GM19463 (cell line): ENCODE measurements around the gene FAM184A.

Experiments used
- ATAC-seq: cut with Tn5 transposase; IDR thresholded peaks from one replicate; pipeline ENCODE4 v1.9.1; 2021; ENCODE audit warnings: mild to moderate bottlenecking, moderate library complexity; ENCODE audit not compliant: unreplicated experiment

The FAM184A gene

DNA sequence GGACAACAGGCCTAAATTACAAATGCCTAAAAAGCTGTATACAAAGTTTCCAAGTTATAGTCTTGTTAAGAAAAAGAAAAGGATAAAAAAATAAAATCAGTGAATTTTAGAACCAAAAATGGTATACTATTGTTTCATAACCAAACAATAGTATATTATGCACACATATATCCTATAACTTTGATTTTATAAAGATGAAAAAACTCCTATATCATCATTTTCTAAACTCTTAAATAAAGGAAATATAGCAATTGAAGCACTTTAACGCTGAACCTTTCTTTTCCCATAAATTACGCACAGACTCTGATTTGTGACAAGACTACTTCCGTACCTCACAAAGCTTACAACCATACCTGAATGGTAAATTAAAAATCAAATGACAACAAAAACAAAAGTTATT is 107.6 kb downstream of the FAM184A start:
- no peak for ATAC-seq

DNA sequence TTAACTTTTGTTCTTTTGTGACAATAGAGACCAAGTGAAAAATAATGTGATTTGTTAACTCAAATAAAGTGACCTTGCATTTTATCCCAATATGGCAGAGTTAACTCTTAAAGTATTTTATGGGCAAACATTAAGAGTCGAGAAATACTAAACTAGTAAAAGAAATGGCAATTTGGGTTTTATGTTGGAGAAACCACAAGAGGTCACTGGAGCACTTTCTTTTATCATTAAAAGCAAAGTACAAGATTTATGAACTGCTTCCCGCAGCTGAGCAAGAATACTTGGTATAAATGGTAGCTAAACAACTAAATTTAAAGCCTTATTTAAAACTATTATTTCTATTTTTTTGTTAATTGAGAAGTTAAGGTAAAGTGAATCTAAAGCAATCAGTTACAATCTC is 110.0 kb downstream of the FAM184A start:
- ATAC-seq: no peak

DNA sequence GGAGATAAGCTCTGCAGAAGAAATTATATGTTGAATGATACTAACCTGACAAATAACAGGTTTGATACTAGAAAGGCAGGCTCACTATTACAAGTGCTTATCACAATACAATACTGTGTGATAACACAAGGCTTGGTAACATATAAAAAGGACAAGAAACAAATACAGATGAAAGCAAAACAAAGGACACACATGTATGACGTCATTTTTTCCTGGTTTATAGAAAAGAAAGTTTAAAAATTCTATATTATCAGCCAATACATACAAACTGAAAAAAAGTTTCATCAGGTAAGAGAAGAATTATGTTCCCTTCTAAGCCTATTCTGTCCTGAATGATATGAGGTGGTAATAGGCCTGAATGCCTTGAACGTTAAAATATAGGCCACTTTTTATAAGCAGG is 111.2 kb downstream of the FAM184A start:
- ATAC-seq: no peak

DNA sequence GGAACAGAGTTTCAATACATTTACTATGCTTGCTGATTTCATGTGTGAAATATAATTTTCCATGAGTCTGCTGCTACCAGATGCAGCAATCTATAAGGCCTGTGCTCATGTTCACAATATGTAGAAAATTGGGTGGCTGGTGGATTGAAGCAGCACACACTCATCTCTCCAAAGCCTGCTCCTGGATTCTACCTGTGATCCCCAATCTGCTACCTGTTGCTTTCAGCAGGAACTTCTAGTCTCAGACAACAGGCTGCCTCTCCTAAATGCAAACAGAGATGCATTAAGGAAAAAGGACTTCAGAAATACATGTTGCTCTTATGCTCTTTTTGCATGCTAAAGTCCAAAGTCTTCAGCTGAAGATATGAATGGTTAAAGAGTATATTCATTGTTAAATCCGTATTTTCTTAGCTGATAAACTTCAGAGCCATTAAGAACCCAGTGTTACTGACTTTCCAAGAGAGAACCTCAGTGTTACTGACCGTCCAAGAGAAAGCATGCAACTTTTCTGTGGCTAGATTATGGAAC is 112.6 kb downstream of the FAM184A start:
- no peak for ATAC-seq

DNA sequence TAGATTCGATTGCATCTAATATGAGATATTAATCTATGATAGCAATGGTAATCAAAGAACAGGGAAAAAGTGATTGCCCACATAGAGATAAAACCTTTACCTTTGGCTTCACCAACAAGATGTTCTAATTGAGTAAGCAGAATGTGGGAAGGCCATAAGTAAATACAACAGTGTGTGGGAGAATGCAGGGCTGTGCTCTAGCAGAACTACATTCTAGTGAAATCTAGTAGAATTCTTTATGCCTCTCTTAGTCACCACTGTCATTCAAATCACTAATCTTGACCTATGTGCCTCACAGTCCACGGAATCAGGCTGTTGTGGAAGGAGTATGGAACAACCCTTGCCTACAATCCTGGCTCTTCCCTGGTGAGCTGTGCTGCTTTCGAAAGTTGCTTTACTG is 113.1 kb downstream of the FAM184A start:
- no peak for ATAC-seq

DNA sequence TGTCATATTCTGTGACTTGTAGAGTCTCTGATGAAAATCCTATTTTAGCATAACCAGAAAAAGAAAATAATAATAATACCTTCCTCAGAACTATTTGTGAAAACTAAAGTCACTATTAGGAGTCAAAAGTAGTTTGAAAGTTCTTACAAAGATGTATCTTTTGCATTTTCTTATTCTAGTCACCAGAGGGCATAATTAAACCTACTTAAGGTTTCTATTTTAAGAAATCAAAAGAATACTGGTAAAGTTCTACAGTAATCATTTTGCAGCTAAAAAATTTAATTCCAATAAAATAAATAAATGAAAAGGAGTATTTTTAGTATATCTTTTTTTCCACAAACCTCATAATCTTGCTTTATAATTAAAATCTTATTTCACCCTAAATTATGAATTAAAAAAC is 115.5 kb downstream of the FAM184A start:
- no peak for ATAC-seq

DNA sequence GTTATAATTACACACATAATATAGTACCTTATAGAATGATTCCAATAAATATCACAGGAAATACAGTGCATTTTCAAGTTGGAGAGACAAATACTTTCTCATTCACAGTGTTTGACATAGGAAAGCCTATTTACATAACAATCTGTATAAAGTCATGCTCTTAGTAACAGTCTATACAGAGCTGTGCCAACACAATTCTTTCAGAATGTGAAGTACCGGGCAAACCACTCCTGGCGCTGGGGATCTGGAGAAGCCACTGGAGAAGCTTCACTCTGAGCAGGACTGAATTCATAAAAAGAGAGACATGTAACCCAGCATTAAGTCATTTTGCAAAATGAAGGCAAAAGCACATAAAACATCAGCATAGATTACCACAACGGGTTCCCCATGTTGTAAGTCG is 118.6 kb downstream of the FAM184A start:
- no peak for ATAC-seq

DNA sequence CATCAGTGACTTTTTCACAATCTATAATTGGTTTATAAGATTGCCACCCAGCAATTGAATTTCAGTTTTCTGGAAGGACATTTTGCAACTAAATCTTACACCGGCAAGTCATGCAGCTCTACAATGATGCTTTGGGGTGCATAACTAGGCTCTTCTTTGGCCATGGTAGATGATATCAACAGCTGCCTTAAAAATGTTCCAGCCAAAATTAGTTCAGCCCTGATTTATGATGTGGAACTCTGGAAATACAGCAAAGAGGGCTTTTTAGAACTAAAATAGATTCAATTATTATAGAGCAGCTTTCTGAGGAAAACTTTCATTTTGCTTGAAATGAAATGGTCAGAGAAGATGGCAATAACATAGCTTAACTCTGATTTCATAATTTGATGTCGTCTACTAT is 125.1 kb downstream of the FAM184A start:
- no peak for ATAC-seq

DNA sequence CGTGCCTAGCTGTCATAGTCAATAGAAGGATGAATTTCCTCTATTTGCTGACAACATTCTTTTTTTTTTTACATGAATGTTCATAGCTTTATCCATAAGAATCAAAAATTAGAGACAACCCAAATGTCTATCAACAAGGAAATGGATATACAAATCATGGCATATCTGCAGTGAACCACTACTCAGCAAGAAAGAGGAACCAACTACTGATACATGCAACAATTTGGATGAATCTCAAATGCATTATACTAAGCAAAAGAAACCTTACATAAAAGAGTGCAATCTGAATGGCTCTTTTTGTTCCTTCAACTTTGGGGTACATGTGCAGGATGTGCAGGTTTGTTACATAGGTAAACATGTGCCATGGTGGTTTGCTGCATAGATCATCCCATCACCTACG is 125.8 kb downstream of the FAM184A start:
- ATAC-seq: no peak

DNA sequence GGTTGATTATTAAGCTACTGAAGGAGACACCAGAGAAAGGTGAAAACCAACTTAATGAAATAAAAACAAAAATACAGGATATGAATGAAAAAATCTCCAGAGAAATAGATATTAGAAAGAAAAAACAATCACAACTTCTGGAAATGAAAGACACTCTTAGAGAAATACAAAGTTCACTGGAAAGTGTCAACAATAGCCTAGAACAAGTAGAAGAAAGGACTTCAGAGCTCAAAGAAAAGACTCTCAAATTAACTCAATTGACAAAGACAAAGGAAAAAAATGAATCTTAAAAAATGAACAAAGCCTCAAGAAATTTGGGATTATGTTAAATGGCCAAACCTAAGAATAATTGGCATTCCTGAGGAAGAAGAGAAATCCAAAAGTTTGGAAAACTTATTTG is 133.2 kb downstream of the FAM184A start:
- no peak for ATAC-seq

DNA sequence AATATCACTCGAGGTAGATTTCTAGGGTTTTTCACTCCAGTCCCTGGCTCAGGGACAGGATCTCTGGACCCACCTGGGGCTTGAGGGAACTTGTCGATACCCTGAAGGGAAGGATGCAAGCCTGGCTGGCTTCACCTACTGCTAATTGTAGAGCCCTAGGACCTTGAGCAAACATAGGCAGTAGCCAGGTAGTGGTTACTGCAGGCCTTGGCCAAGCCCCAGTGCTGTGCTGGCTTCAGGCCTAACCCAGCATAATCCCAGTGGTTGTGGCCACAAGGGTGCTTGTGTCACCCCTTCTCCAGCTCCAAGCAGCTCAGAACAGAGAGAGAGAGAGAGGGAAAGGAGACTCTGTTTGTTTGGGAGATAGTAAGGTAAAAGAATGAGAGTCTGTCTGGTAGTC is 137.7 kb downstream of the FAM184A start:
- ATAC-seq: no peak

DNA sequence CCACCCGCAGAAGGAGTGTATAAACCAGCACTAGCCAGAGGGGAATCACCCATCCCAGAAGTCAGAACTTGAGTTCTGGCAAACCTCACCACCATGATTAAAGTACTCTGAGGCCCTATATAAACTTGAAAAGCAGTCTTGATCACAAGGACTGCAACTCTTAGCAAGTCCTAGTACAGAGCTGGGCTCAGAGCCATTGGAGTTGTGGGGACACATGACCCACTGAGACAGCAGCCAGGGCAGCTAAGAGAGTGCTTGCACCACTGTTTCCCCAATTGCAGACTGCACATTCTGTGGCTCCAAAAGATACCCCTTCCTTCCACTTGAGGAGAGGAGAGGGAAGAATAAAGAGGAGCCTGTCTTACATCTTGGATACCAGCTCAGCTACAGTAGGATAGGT is 138.8 kb downstream of the FAM184A start:
- ATAC-seq: no peak

DNA sequence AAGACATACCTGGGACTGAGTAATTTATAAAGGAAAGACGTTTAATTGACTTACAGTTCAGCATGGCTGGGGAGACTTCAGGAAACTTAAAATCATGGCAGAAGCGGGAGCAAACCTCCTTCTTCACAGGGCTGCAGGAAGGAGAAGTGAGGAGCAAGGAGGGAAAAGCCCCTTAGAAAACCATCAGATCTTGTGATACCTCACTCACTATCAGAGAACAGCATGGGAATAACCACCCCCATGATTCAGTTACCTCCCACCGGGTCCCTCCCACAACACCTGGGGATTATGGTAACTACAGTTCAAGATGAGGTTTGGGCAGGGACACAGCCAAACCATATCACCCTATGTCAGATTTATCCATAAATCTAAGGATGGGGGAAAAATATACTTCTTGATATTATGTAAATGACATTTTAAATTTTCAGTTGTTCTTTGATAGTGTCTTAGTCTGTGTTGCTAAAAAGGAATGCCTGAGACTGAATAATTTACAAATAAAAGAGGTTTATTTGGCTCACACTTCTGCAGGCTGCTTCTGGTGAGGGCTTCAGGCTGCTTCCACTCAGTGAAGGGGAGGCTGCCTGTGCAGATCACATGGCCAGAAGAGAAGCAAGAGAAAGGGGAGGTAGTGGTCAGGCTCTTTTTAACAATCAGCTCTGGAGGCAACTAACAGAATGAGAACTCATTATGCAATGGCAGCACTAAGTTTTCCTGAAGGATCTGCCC is 142.3 kb downstream of the FAM184A start:
- no peak for ATAC-seq

DNA sequence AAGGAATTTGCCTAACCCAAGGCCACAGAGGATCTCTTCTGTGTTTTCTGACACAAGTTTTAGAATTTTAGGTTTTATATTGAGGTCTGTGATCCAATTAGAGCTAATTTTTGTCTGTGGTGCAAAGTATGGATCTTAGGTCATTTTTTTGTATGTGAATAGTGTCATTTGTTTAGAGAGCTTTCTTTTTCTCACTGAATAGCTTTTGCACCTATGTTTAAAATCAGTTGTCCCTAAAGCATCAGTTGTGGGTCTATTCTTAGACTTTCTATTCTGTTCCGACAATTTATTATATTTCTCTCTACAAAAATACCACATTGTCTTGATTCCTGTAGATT is 143.2 kb downstream of the FAM184A start:
- peak; percentile 1 for ATAC-seq

DNA sequence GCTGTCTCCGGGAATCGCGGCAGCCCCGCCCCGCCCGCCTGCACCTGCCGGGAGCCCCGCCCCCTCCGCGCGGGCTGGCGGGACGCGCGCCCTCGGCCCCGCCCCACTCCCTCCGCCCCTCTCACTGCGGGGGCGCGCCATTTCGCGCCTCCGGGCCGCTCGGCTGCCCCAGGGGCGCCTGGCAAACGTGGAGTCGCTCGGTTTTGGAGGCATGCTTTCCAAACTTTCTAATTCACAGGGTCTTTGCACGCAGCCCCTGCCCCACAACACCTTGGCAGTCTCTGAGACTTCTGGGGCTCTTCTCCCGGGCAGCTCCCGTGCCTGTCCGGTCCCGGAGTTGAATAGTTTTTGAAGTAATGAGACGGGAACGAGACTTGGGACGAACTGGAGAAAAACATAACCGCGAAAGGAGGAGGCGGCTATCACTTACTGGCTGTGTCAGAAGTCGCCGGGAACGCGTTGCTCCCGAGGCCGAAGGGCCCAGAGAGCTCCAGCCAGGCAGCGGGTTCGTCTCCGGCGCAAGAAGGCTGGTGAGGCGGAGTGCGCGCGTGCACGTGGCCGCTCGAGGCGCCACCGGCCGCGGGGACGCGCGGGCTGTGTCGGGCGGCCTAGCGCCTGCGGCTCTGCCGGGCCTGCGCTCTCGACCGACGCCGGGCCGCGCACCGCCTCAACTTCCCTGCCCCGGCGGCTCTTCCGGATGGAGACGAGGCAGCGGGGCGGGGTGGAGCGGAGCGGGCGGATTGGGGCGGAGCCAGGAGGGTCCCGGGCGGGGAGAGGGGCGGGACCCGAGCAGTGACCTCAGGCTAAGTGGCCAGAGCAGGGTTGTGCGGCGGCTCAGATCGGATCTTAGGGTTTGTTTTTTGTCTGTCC is 143.8 kb downstream of the FAM184A start, which contains the start of gene MCM9:
TSS of gene MCM9 (minus strand) at position 699 of the 870 bp plus-strand sequence. CDS start 3,436 bp downstream, outside the sequence.
- peak; percentile 92 for ATAC-seq

DNA sequence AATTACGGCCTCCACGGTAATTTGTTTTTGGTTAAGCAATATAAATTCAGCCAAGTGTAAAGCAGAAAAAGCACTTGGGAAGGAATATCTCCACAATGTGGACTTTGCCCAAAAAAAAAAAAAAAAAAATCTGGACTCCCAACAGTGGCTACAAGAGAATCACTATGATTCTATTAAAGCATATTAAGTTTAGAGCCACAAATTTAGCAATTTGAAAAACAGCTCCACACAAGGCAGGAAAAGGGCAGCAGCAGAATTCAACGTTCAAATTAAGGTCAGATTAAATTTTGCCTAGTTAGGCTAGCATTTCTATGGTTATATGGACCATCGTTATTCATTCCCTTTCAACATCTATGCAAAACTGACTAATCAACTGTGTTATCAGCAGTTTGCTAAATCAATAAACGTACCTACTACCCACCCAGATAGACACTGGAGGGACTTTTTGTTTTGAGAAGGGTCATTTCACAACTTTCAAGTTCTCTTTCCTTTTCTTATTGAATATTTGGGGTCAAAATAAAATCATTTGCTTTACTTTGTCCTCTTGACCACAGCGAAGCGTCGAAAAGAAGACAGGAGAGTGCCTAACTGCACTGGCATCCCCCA is 144.5 kb downstream of the FAM184A start:
- ATAC-seq: no peak

DNA sequence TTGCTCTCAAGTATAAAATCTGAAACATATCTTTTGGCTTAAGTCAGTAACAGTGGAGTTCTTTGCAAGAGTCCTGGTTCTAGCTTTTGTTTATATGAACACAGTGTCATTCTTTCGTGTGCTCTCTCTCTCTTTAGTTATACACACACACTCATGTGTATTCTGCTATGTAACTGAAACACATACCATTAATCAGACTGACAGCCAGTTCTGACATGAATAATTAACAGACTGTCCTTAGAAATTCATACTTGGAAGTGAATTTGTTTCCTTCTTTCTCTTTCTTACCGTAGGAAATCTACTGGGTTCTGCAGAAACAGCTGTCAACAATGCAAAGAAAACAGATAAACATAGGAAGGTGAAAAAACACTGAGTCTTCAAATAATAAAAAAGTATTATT is 146.0 kb downstream of the FAM184A start:
- ATAC-seq: no peak

DNA sequence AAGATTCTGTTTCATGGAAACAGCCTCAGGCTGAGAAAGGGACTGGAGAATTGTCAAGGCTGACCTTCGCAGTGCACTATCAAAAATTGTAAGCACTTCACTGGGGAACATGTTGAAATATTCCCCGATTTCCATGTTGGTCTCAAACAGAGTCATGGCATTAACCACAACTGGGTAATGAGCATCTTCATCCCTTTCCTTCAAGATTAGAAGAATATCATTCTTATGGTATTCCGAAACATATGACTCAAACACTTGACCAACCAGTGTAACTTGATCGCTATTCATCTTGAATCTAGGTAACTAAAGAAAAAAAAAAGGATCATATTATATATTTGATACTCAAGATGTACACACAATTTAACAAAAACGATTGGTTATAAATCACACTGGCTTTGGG is 147.0 kb downstream of the FAM184A start:
- ATAC-seq: no peak

DNA sequence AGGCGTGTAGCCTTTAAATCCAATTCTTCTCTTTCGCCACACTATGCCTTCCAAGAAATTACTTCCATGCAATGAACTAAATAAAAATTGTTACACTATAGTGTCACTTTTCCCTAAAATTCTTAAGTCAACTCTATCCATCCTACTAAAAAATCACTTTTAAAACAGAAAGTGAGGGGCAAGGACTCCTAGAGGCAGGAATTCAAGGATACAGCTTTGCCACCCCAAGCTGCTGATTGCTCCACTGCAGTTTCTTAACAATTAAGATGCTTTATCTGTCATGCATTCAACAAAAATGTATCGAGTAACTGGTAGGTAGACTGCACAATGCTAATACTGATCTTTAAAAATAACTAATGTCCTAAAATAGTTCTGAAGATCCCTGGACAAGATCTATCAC is 147.8 kb downstream of the FAM184A start:
- ATAC-seq: no peak

DNA sequence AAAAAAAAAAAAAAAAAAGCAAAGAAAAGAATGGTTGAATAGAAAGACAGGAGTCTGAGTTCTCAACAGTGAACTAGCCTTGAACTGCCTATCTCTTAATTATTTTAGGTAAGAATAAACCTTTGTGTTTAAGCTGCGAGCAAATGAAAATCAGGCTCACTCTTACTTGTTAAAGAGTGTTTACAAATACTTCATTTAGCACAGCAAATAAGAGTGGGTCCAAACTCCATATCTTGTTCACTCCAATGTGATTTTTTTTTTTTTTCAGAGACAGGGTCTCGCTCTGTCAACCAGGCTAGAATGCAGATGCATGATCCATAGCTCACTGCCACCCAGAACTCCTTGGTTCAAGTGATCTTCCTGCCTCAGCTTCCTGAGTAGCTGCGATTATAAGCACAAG is 155.4 kb downstream of the FAM184A start:
- ATAC-seq: no peak

DNA sequence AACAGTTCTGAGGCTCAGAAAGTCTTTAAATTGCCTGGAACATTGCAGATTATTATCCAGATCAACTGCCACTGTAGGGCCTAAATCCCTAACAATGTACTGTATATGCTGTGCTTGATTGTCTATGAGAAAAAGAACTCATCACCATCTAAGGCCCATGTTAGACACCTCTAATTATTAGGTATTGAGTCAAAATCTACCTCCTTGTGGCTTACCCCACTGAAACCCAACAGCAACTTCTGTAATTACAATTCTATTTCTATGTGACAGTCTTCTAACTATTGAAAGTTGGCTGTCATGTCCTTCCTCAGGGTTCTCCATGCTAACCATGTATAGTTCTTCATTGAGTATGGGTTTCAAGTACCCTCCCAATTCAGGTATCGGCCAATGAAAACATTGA is 157.4 kb downstream of the FAM184A start:
- ATAC-seq: no peak

DNA sequence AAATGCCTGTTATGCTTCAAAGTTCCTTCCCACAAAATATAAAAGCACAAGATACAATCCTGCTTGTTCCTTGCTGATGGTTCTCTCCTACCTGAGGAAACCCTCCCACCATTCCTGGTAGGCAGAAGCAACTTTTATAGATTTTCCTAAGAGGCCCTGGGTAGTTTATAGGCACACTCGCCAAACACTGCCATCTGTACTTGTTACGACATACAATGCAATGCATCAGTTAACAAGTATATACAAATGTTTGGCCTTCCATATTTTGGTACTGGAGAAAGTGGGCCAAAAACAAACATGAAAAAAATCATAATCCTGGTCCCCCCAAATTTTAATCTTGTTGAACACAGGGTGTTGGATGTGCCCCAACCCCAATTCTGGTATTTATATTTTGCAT is 160.1 kb downstream of the FAM184A start:
- ATAC-seq: no peak
